ENCODE results near the gene KRTAP10-4.
"Not testable (repeated sequence)": the region's sequence is repeated elsewhere in the genome, so short reads cannot be mapped to it uniquely, and the experiment has no call there.

The KRTAP10-4 gene

GRCh38 chr21:44548381-44548780 lies 25.1 kb upstream of the KRTAP10-4 start:
- Mint-ChIP-seq H3K36me3 (no peaks in the 10 kb centered on the region), H3K9me3 (peaks cover 17% of the 10 kb centered on the region), H3K27ac (peak overlapping the region; percentile 94), H3K4me1 (peaks cover 16% of the 10 kb centered on the region), H3K4me3 (no peak overlapping the region)
- ATAC-seq (no peak), DNase-seq (ENCODE audit: low spot score in 2 of 2) (no peak)

- Mint-ChIP-seq H3K9me3 (peaks cover 17% of the 10 kb centered on the region), H3K36me3 (no peaks in the 10 kb centered on the region), H3K4me3 (no peak overlapping the region), H3K4me1 (peaks cover 16% of the 10 kb centered on the region), H3K27ac (peak overlapping the region; percentile 94)
- DNase-seq (ENCODE audit: low spot score in 2 of 2) (no peak), ATAC-seq (no peak)
Observed at GRCh38 chr21:44548922-44549321, 24.6 kb upstream of the KRTAP10-4 start.

GRCh38 chr21:44549525-44550211 lies 23.9 kb upstream of the KRTAP10-4 start:
- Mint-ChIP-seq H3K4me1 (peaks cover 16% of the 10 kb centered on the region), H3K4me3 (no peak overlapping the region), H3K36me3 (no peaks in the 10 kb centered on the region), H3K9me3 (peaks cover 17% of the 10 kb centered on the region), H3K27ac (no peak overlapping the region)
- ATAC-seq (no peak), DNase-seq (ENCODE audit: low spot score in 2 of 2) (peak in 1 of 2 donors; percentile 42)

- not testable (repeated sequence) for H3K4me3 Mint-ChIP-seq, ATAC-seq, H3K27ac Mint-ChIP-seq, H3K36me3 Mint-ChIP-seq
- DNase-seq (ENCODE audit: low spot score in 2 of 2): peak in 1 of 2 donors; percentile 32
- Mint-ChIP-seq H3K9me3 (peaks cover 17% of the 10 kb centered on the region), H3K4me1 (peaks cover 16% of the 10 kb centered on the region)
Observed at GRCh38 chr21:44550285-44550684, 23.2 kb upstream of the KRTAP10-4 start.

GRCh38 chr21:44550807-44551206 lies 22.7 kb upstream of the KRTAP10-4 start:
- Mint-ChIP-seq H3K36me3 (no peaks in the 10 kb centered on the region), H3K4me1 (peaks cover 16% of the 10 kb centered on the region), H3K4me3 (no peak overlapping the region), H3K27ac (no peak overlapping the region), H3K9me3 (peaks cover 12% of the 10 kb centered on the region)
- ATAC-seq: no peak
- peak in 1 of 2 donors; percentile 29 for DNase-seq (ENCODE audit: low spot score in 2 of 2)

- peaks cover 16% of the 10 kb centered on the region for H3K4me1 Mint-ChIP-seq
- ATAC-seq: no peak
- peaks cover 12% of the 10 kb centered on the region for H3K9me3 Mint-ChIP-seq
- DNase-seq (ENCODE audit: low spot score in 2 of 2): peak in 1 of 2 donors; percentile 37
- H3K36me3 Mint-ChIP-seq: no peaks in the 10 kb centered on the region
- no peak within 1 kb of the TSS for H3K4me3 Mint-ChIP-seq
- H3K27ac Mint-ChIP-seq: no peak within 1 kb of the TSS
Observed at GRCh38 chr21:44551340-44551961, 22.1 kb upstream of the KRTAP10-4 start, which contains the start of gene KRTAP10-2. Gene KRTAP10-2, minus strand, starts transcription at chr21:44551505. Its CDS starts 47 bp downstream, at chr21:44551458.

GRCh38 chr21:44552136-44552535 lies 21.4 kb upstream of the KRTAP10-4 start:
- no peak for ATAC-seq

GRCh38 chr21:44552681-44553080 lies 20.8 kb upstream of the KRTAP10-4 start:
- ATAC-seq: no peak

More at GRCh38 chr21:44552136-44552535, 21.4 kb upstream of the KRTAP10-4 start:
- peaks cover 14% of the 10 kb centered on the region for H3K4me1 Mint-ChIP-seq
- H3K9me3 Mint-ChIP-seq: peaks cover 5% of the 10 kb centered on the region
- H3K36me3 Mint-ChIP-seq: no peaks in the 10 kb centered on the region
- no peak overlapping the region for H3K4me3 Mint-ChIP-seq
- H3K27ac Mint-ChIP-seq: no peak overlapping the region
- peak in 1 of 2 donors; percentile 40 for DNase-seq (ENCODE audit: low spot score in 2 of 2)

GRCh38 chr21:44555200-44555875 lies 18.2 kb upstream of the KRTAP10-4 start:
- DNase-seq (ENCODE audit: low spot score in 2 of 2) (peak in 1 of 2 donors; percentile 36), ATAC-seq (no peak)
- Mint-ChIP-seq H3K4me3 (no peak overlapping the region), H3K27ac (no peak overlapping the region), H3K9me3 (no peaks in the 10 kb centered on the region), H3K36me3 (no peaks in the 10 kb centered on the region), H3K4me1 (no peaks in the 10 kb centered on the region)

More at GRCh38 chr21:44552681-44553080, 20.8 kb upstream of the KRTAP10-4 start:
- Mint-ChIP-seq H3K27ac (no peak overlapping the region), H3K36me3 (no peaks in the 10 kb centered on the region), H3K4me3 (no peak overlapping the region), H3K4me1 (peaks cover 8% of the 10 kb centered on the region), H3K9me3 (peaks cover 1% of the 10 kb centered on the region)
- DNase-seq (ENCODE audit: low spot score in 2 of 2): peak in 1 of 2 donors; percentile 38

GRCh38 chr21:44556879-44557278 lies 16.6 kb upstream of the KRTAP10-4 start:
- Mint-ChIP-seq H3K9me3 (peaks cover 5% of the 10 kb centered on the region), H3K27ac (no peak overlapping the region), H3K4me3 (no peak overlapping the region), H3K4me1 (no peaks in the 10 kb centered on the region), H3K36me3 (no peaks in the 10 kb centered on the region)
- DNase-seq (ENCODE audit: low spot score in 2 of 2): no peak
- ATAC-seq: no peak

GRCh38 chr21:44557491-44558328 lies 15.8 kb upstream of the KRTAP10-4 start:
- H3K4me1 Mint-ChIP-seq: no peaks in the 10 kb centered on the region
- no peak overlapping the region for H3K27ac Mint-ChIP-seq
- ATAC-seq (no peak), DNase-seq (ENCODE audit: low spot score in 2 of 2) (no peak)
- peaks cover 5% of the 10 kb centered on the region for H3K9me3 Mint-ChIP-seq
- H3K4me3 Mint-ChIP-seq: no peak overlapping the region
- H3K36me3 Mint-ChIP-seq: no peaks in the 10 kb centered on the region

GRCh38 chr21:44558329-44558675 lies 15.2 kb upstream of the KRTAP10-4 start:
- H3K36me3 Mint-ChIP-seq, ATAC-seq, H3K4me3 Mint-ChIP-seq, H3K4me1 Mint-ChIP-seq, H3K9me3 Mint-ChIP-seq, H3K27ac Mint-ChIP-seq: not testable (repeated sequence)
- DNase-seq (ENCODE audit: low spot score in 2 of 2): peak in 1 of 2 donors; percentile 42

- H3K27ac Mint-ChIP-seq: no peak within 1 kb of the TSS
- no peak for DNase-seq (ENCODE audit: low spot score in 2 of 2)
Observed at GRCh38 chr21:44558695-44559094, 14.8 kb upstream of the KRTAP10-4 start, which contains the start of gene KRTAP10-3. Gene KRTAP10-3, minus strand, starts transcription at chr21:44558795. Its CDS starts 80 bp downstream, at chr21:44558715.

GRCh38 chr21:44564099-44564498 lies 9.4 kb upstream of the KRTAP10-4 start:
- no peak for DNase-seq (ENCODE audit: low spot score in 2 of 2)
- peaks cover 12% of the 10 kb centered on the region for H3K4me1 Mint-ChIP-seq
- no peaks in the 10 kb centered on the region for H3K36me3 Mint-ChIP-seq
- no peak for ATAC-seq
- peaks cover 5% of the 10 kb centered on the region for H3K9me3 Mint-ChIP-seq
- no peak overlapping the region for H3K4me3 Mint-ChIP-seq
- H3K27ac Mint-ChIP-seq: no peak overlapping the region

More at GRCh38 chr21:44558695-44559094, 14.8 kb upstream of the KRTAP10-4 start, which contains the start of gene KRTAP10-3:
- H3K4me3 Mint-ChIP-seq: no peak within 1 kb of the TSS
- H3K36me3 Mint-ChIP-seq: no peaks in the 10 kb centered on the region
- ATAC-seq: no peak
- H3K9me3 Mint-ChIP-seq: peaks cover 5% of the 10 kb centered on the region
- no peaks in the 10 kb centered on the region for H3K4me1 Mint-ChIP-seq
